Measurements from ENCODE around the gene ELAVL2. TPM values are rescaled to one million over a fixed set of nuclear protein-coding genes. Genes with fewer than 3 reads are reported as not detected.

The ELAVL2 gene
- polyA plus RNA-seq, 4 donors = 2.9 to 4.6 (median 3.5) TPM

GRCh38 chr9:23822261-23823169 lies 3.5 kb downstream of the ELAVL2 start:
- no peak for DNase-seq (ENCODE audit: low read depth in 4 of 4, low spot score in 3 of 4)

DNA sequence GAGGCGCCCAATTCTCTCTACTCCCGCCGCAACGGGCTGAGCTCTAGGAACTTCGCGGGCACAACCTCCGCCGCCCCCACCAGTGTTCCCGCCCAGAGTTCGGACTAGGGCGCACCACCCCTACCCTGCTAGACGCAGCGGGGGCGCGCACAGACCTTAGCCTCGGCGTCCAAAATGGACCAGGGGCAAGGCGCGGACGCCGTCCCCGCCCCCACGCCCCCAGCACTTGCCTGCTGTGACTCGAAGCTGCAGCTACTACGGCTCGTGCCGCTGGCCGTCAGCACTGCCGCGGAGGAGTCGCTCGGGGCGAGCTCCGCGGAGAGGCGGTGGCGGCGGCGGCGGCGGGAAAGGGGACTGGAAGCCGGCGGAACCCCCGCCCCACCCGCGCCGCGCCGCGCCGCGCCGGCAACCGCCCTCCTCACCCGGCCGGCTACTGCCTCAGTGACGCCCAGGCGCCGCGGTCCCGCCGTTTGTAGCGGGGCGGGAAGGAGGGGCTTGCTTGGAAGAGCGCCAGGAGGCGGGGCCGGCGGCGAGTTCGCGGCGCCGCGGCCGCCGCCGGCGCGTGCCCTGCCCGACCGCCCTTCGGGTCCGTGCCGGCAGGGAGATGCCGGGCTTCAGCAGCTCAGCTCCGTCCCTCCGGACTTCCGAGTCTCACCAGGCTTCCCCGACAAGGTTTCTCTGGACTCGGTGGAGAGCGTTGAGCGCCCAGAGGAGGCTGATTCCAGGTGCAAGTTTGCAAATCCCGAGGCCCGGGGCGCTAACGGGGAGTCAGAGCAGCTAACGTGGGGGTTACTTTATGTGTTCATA lies 4.5 kb downstream of the ELAVL2 start:
- no peak for DNase-seq (ENCODE audit: low read depth in 4 of 4, low spot score in 3 of 4)

GRCh38 chr9:23820451-23821374 lies 5.3 kb downstream of the ELAVL2 start:
- DNase-seq (ENCODE audit: low read depth in 4 of 4, low spot score in 3 of 4) = no peak

- no peak for DNase-seq (ENCODE audit: low read depth in 4 of 4, low spot score in 3 of 4)
Observed at GRCh38 chr9:23819403-23819802, 6.6 kb downstream of the ELAVL2 start.

GRCh38 chr9:23814243-23814642 lies 11.8 kb downstream of the ELAVL2 start:
- no peak for DNase-seq (ENCODE audit: low read depth in 4 of 4, low spot score in 3 of 4)

DNA sequence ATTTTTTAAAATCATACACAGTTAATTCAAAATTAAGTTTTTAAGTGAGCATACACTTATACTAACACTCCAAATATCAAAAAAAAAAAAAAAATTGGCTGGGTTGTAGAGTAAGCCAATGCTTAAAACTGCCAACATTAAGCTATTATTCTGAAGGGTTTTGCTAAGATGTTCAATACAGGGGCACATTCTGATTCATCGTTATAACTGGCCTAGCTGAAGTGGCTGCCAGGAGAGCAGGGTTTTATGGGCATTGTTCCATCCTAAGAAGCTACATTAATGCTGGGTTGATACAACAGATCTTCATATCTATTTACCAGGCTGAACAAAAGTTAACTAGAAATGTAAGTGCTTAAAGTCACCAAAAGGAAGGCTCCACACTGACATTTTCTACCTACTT lies 13.4 kb downstream of the ELAVL2 start:
- no peak for DNase-seq (ENCODE audit: low read depth in 4 of 4, low spot score in 3 of 4)

DNA sequence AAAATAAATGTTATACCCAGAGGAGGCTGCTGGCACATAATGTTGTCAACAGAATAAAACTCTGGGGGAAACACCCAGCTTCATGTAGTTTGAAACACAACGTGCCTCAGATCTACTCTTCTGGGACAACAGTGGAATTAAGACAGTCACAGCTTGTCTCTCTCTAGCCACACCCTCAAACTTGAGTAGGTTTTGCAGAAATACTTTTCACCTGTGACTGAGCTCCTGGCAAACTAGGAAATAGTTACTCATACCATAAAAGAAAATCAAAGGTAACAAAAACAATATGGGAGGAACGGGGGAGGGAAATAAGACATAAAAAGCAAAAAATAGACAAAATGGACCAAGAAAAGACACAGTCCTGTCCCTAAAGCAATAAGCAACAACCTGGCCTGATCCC lies 14.4 kb downstream of the ELAVL2 start:
- no peak for DNase-seq (ENCODE audit: low read depth in 4 of 4, low spot score in 3 of 4)

GRCh38 chr9:23803216-23803615 lies 22.8 kb downstream of the ELAVL2 start:
- DNase-seq (ENCODE audit: low read depth in 4 of 4, low spot score in 3 of 4) = no peak

- no peak for DNase-seq (ENCODE audit: low read depth in 4 of 4, low spot score in 3 of 4)
Observed at GRCh38 chr9:23801523-23801922, 24.5 kb downstream of the ELAVL2 start.

- DNase-seq (ENCODE audit: low read depth in 4 of 4, low spot score in 3 of 4) = no peak
Observed at GRCh38 chr9:23799521-23799920, 26.5 kb downstream of the ELAVL2 start.

GRCh38 chr9:23798325-23798724 lies 27.7 kb downstream of the ELAVL2 start:
- no peak for DNase-seq (ENCODE audit: low read depth in 4 of 4, low spot score in 3 of 4)

DNA sequence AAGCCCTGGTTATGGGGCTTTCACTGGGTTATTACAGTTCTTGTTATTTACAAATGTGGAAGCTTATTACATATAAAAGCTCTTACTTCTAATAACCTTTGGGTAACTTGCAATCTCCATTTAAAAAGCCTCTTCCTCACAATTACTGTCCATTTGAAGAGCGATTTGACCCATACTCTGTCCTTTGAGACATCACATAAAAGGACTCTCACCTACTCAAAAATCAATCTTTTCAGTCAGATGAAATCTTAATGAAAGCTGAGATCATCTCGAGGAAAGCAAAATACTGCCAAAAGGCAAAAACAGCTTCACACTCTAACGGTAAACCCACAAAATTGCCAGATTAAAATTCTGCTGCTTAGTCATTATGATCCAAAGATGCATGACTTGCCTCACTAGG lies 29.8 kb downstream of the ELAVL2 start:
- no peak for DNase-seq (ENCODE audit: low read depth in 4 of 4, low spot score in 3 of 4)

- no peak for DNase-seq (ENCODE audit: low read depth in 4 of 4, low spot score in 3 of 4)
Observed at GRCh38 chr9:23790351-23791260, 35.4 kb downstream of the ELAVL2 start.

- DNase-seq (ENCODE audit: low read depth in 4 of 4, low spot score in 3 of 4) = no peak
Observed at GRCh38 chr9:23789529-23790254, 36.3 kb downstream of the ELAVL2 start.

DNA sequence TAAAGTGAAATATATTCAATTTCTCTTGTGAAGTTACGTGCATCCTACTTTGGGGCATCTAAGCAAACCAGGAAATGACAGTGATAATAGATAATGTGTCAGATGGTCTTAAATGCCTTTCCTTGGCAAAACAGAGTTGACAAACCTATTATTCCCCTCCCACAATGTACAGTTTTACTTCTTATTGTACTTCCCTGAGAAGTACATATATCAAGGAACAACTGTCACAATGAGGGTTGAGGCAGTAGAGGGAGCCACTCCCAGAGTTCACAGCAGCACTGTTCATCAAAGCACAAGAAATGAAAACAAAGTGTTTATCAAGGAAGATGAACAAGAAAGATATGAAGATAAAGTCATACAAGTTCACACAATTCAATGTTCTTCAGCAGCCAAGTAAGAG lies 41.1 kb downstream of the ELAVL2 start:
- DNase-seq (ENCODE audit: low read depth in 4 of 4, low spot score in 3 of 4) = no peak

DNA sequence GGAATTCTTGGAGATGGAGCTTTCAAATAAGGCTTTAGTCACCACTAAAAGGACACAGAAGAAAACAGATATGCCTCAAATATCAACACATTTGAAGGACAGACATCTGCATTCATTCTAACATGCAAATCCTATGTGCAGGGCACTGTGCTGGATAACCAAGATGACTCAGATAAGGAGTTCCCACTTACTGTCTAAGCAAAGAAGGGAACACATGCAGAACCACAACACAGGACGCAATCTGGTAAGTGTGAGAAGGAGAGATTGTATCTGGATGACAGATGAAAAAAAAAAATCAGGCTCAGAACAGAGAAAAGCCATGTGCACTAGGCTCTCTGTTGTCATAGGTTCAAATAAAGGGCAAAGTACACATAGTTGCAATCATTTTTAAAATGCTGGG lies 42.5 kb downstream of the ELAVL2 start:
- DNase-seq (ENCODE audit: low read depth in 4 of 4, low spot score in 3 of 4) = no peak

- no peak for DNase-seq (ENCODE audit: low read depth in 4 of 4, low spot score in 3 of 4)
Observed at GRCh38 chr9:23779220-23779619, 46.8 kb downstream of the ELAVL2 start.

DNA sequence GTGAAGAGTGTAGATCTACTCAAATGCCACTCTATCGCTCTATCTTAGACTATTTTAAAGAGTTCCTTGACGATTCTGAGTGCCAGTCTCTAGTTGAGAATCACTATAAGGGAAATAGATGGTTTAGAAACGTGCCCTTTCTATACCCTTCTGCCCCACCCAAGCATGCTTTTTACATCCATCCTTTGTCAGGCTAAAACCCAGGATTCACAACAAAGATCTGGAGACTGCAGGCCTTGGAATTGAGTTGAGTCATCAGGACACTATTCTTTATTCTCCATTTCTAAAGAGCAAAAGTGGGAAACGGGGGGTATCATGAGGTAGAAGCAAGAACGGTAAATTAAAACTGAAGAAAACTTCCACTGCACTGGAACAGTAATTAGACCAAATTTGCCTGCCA lies 48.7 kb downstream of the ELAVL2 start:
- DNase-seq (ENCODE audit: low read depth in 4 of 4, low spot score in 3 of 4) = no peak

- no peak for DNase-seq (ENCODE audit: low read depth in 4 of 4, low spot score in 3 of 4)
Observed at GRCh38 chr9:23775549-23775948, 50.5 kb downstream of the ELAVL2 start.

Data from right renal pelvis (tissue), 4 donors.